Activated T-helper 1 cell treated with anti-CD3 and anti-CD28 coated beads, Interleukin-2, amount 50 U/mL, for 16 hours (primary cell): Measurements from ENCODE around the gene NAP1L1.
A peak's percentile ranks its signal among the peaks of the same experiment; 100 is the strongest.

ENCODE experiments used
- DNase-seq, 2 donors: peaks; one replicate each; pipeline ENCODE4 v3.0.0-alpha.2; 2020; ENCODE audit warnings: low read depth in 1 of 2, low spot score in 1 of 2

The NAP1L1 gene

DNA sequence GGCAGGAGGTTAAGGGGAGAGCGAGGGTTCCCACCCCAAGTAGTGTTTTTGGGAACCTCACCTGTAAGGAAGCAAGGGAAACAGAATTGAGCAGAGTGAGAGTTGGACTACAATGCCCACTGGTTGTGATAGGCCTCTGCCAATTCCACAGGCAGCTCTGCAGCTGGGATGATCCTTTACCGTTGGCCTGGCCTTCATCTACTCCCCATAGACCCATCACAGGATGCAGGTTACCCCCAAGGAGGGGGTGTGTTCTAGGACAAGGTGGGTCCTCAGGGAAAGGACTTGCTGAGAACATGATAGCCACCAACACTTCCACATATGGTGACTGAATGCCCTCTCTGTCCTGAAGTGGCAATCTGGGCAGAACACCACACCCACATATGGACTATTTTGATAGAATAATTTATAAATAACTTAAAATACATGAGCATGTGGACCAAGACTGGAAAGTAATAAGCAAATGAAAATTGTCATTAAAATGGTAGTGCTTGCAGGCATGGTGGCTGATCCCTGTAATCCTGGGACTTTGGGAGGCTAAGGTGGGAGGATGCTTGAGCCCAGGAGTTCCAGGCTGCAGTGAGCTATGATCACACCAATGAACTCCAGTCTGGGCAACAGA lies 61.3 kb downstream of the NAP1L1 start:
- no peak for DNase-seq

GRCh38 chr12:76022506-76022905 lies 62.0 kb downstream of the NAP1L1 start:
- DNase-seq: no peak

GRCh38 chr12:76020731-76021672 lies 63.5 kb downstream of the NAP1L1 start:
- DNase-seq: peak in 1 of 2 donors; percentile 49

- DNase-seq: peak; percentile 38 to 58
Measured at GRCh38 chr12:76020281-76020680, 64.2 kb downstream of the NAP1L1 start.

DNA sequence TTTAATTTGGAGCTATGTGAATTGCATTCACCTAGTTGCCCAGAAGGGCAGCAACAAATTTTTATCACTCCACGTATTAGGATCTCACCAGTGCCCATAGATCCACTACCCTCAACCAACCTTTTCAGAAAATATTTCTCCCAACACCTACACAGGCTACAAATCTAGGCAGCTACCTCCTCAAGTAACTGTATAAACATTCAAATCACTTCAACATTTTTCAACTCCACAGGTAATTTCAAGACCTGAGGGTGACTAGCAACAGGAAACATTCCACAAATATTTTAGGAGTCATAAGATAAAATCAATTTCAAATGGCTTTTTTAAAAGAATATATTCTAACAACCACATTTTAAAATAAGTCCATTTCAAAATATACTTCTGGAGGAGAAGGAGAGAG lies 65.8 kb downstream of the NAP1L1 start:
- no peak for DNase-seq

- DNase-seq: no peak
Measured at GRCh38 chr12:76018111-76018510, 66.4 kb downstream of the NAP1L1 start.

DNA sequence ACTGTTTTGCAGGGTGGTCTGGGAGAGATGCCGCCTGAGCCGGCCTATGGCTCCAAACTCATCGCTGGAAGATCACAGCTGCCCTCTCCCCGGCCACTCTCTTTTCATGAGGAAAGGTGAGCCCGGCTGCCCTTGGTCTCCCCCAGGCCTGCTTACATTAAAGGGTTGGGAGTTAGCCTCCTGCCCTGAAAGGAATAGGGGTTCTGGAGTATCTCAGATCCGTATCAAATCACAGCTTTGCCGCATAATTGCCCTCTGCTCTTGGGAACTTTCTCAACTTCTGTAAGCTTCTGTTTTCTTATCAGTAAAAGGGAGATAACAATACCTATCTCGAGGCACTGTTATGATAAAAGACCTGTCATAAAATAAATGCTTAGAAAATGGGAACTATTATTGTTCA lies 70.5 kb downstream of the NAP1L1 start:
- no peak for DNase-seq

DNA sequence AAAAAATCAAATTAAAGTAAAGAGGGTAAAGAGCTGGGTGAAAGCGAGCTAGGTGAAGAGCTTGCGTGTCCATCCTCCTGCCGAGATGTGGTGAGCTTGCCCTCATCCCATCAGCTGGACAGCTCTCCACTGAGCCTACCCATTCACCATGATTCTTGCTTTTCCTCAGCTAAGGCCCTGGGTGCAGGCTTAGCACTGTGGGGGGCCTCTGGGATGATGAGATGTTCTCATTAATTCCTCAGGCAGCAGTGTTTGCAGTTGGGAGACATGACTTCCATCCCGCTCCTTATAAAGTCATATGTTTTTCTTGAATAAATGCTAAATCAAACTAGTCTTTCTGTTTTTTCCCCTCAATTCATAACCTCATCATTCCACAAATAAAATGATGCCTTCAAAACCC lies 70.9 kb downstream of the NAP1L1 start:
- DNase-seq: no peak

DNA sequence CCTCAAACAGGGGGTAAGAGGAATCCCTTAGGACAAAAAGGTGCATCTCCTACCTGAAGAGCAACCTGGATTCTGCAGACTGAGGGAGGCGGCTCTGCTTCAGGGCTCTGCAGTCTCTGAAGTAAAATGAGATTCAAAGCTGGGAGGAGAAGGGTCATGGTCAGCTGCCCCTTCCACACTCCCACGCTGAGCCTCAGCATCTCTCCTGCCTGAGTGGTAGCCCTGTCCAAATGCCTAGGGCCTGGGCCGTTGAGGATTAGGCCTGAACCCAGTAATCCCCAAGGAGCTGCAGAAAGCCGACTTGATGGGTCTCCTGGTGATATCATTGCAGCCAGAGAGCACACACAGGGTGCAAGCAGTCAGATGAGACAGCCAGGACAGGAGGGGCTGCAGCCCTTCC lies 71.8 kb downstream of the NAP1L1 start:
- no peak for DNase-seq

DNA sequence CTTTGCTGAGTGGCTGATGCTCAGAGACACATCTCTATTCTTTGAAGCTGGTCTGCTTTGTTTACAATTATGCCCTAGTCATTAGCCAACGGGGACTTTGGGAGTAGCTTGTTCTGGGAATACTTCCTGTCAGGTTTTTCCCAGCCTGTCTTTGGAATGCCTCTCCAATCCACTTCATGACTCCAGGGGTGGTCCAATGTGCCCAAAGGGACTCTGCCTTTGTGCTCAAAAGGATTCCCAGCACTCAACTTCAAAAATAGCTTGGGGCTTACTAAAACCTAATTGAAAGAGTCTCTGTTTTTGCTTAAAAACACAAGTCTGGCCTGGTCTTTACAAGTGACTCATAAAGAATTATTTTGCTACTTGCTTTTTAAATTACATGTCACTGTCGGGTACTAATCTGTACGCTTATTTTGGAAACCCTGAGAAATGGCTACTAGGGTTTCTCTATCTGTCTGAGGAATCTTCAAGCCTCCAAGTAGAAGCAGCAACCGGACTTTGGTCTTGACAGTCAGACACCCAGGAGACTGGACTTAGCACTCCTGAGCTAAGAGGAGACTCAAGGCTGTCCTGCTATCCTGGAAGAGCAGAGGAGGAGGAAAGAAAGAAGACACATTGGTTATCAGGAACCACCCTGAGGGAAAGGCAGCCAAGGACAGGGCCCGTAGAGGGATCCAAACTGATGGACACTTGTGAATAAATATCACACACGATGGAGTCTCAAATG lies 73.6 kb downstream of the NAP1L1 start:
- DNase-seq: no peak

DNA sequence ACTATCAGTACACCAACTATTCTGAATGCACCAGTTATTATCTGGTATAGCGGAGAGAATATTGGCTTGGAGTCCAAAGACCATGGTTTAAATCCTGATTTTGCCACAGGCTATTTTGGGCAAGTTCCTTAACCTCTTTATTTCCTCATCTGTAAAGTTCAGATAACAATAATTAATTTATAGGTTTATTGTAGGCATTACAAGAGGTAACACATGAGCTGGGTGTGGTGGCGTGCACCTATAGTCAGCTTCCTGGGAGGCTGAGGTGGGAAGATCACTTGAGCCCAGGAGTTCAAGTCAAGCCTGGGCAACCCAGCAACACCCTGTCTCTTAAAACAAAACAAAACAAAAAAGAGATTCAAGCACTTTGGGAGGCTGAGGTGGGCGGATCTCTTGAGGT lies 76.1 kb downstream of the NAP1L1 start:
- DNase-seq: no peak

GRCh38 chr12:76007640-76008039 lies 76.8 kb downstream of the NAP1L1 start:
- no peak for DNase-seq

DNA sequence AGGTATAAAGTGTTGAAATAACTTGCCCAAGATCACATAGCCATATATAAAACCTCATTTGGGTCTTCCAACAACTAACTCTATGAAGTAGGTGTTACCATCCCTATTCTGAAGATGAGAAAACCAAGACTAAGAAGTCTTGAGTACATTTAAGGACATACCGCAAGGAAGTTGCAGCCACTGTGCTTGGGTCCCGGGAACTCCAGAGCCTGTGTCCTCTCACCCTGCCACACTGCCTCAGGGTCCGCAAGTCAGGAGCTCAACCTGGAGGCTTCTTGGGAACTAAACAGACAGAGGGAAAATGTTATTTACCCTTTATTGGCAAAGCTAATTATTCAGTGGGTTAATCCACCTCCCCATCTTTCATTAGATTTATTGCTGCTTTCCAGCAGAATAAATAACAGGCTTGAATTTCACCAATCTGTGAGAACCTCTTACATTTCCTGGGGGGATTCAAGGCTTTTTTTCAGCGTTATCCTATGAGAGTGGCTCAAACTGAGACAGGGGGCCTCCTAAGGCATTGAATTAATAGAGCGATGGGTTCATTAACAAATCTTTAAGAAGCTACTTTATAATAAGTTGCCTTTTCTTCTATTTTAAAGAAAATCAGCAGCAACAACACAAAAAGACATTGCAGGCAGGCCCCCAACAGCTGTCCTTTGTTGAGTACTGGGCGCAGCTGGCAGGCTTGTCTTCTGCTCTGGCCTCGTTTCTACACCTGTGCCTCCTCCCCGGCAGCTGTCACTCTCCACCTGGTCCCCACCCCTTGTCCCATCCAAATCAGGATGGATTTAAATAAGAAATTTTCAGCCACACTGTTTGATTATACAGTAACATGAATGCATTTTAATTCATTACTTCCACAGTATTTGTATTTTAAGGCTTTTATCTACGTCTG lies 78.2 kb downstream of the NAP1L1 start:
- DNase-seq: no peak

GRCh38 chr12:76003355-76003638 lies 81.2 kb downstream of the NAP1L1 start:
- no peak for DNase-seq

GRCh38 chr12:76002598-76003354 lies 81.7 kb downstream of the NAP1L1 start:
- DNase-seq: no peak

DNA sequence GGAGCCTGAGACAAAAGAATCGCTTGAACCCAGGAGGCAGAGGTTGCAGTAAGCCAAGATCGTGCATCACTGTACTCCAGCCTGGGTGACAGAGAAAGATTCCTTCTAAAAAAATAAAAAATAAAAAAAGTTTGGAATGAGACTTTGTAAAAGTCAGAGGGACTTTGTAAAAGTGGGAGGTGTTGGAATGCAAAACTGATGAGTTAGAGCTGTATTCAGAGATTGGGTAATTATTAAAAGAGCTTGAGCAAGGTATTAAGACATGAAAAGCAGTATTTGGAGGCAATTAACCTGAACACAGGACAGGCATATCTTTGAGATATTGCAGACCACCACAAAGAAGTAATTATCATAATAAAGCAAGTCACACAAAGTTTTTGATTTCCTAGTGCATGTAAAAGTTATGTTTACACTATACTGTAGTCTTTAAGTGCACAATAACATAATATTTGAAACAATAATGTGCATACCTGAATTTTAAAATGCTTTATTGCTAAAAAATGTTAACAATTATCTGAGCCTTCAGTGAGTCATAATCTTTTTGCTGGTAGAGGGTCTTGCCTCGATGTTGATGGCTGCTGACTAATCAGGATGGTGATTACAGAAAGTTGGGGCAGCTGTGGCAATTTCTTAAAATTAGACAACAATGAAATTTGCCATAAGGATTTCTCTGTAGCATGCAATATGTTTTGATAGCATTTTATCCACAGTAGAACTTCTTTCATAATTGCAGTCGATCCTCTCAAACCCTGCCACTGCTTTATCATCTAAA lies 86.0 kb downstream of the NAP1L1 start:
- no peak for DNase-seq

DNA sequence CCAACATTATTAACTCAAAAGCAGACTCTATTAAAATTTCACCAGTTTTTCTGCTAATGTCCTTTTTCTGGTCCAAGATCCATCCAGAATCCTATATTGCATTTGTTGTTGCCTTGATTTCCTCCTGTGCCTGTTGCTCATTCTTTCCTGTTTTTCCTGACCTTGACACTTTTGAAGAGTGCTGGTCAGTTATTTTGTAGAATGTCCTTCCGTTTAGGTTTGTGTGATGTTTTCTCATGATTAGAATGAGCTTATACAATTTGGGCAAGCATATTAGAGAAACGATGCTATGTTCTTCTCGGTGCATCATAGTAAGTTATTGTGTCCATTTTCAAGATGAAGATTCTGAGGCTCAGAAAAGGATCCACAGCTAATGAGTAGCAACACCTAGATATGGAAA lies 86.8 kb downstream of the NAP1L1 start:
- no peak for DNase-seq

DNA sequence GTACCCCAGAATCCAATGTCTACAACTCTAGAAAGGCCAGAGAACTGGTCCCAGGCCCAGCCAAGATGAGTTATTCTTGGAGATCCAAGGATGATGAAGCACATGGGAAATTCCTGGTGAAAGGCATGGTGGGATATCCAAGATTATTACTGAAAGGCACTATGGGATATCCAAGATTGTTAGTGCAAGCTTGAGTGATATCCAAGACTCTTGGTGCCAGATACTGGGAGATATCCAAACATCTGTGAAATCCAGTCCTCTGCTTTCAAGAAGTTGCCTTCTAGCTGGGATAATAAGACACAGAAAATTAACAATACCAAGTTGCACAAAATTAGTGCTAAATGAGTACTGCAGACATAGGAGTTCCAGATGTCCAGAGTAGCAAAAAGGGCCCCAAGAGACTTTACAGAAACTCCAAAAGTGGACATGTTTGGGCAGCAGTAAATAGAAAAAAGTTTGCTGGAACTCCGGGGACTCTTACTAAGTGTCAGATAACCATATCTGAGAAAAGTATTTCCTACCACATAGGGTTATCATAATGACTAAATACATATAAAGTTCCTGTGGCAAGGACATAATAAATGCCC lies 87.5 kb downstream of the NAP1L1 start:
- no peak for DNase-seq

- DNase-seq: no peak
Measured at GRCh38 chr12:75995691-75996090, 88.8 kb downstream of the NAP1L1 start.
